Activated CD4-positive, CD25-positive, alpha-beta regulatory T cell treated with anti-CD3 and anti-CD28 coated beads, Interleukin-2, amount 50 U/mL, for 72 hours (primary cell): Measurements from ENCODE around the gene FOXM1.

ENCODE experiments used
- DNase-seq: peaks from one replicate; pipeline ENCODE4 v3.0.0; 2021

FOXM1 gene

GRCh38 chr12:2835691-2836403 lies 41.1 kb downstream of the FOXM1 start:
- no peak for DNase-seq

- DNase-seq, result no peak
Observed at GRCh38 chr12:2834581-2835491, 42.1 kb downstream of the FOXM1 start, which contains the start of gene NRIP2. Gene NRIP2 (minus strand): TSS chr12:2835035. CDS start chr12:2834983, 52 bp downstream.

- no peak for DNase-seq
Observed at GRCh38 chr12:2833810-2834209, 43.2 kb downstream of the FOXM1 start.

GRCh38 chr12:2833327-2833726 lies 43.6 kb downstream of the FOXM1 start:
- no peak for DNase-seq

- DNase-seq, result no peak
Observed at GRCh38 chr12:2832550-2833127, 44.3 kb downstream of the FOXM1 start.

GRCh38 chr12:2829275-2829674 lies 47.7 kb downstream of the FOXM1 start:
- DNase-seq, result no peak

GRCh38 chr12:2826721-2827515 lies 50.1 kb downstream of the FOXM1 start:
- DNase-seq, result no peak

GRCh38 chr12:2826036-2826435 lies 50.9 kb downstream of the FOXM1 start:
- DNase-seq, result no peak

- DNase-seq, result no peak
Observed at GRCh38 chr12:2825132-2825531, 51.8 kb downstream of the FOXM1 start.

GRCh38 chr12:2824541-2824940 lies 52.4 kb downstream of the FOXM1 start:
- DNase-seq, result no peak

- DNase-seq, result no peak
Observed at GRCh38 chr12:2823483-2823882, 53.5 kb downstream of the FOXM1 start.

GRCh38 chr12:2820432-2820831 lies 56.5 kb downstream of the FOXM1 start:
- no peak for DNase-seq

- no peak for DNase-seq
Observed at GRCh38 chr12:2819810-2820209, 57.2 kb downstream of the FOXM1 start.

GRCh38 chr12:2813214-2814185 lies 63.5 kb downstream of the FOXM1 start:
- no peak for DNase-seq

- DNase-seq, result peak; percentile 93
Observed at GRCh38 chr12:2812290-2813213, 64.4 kb downstream of the FOXM1 start, which contains the start of gene ITFG2. Gene ITFG2 (plus strand): TSS chr12:2812668. CDS start chr12:2812761, 93 bp downstream.

- no peak for DNase-seq
Observed at GRCh38 chr12:2811801-2812200, 65.2 kb downstream of the FOXM1 start.
